ENCODE results near the gene CTPS2. TPM values are rescaled to one million over a fixed set of nuclear protein-coding genes. Genes with fewer than 3 reads are reported as not detected.
A peak's percentile ranks its signal among the peaks of the same experiment; 100 is the strongest.
"Not testable (repeated sequence)": the region's sequence is repeated elsewhere in the genome, so short reads cannot be mapped to it uniquely, and the experiment has no call there.

Gene CTPS2
- total RNA-seq, 1 donor from 2014 or later = 5.7 TPM

- no peak for ATAC-seq
Measured at GRCh38 chrX:16718824-16719333, 6.4 kb upstream of the CTPS2 start.

GRCh38 chrX:16716451-16716850 lies 4.0 kb upstream of the CTPS2 start:
- DNase-seq; intact Hi-C loops (cut with micrococcal nuclease); ATAC-seq: not testable (repeated sequence)

More at GRCh38 chrX:16718824-16719333, 6.4 kb upstream of the CTPS2 start:
- intact Hi-C loops (cut with micrococcal nuclease) = no loop called here
- DNase-seq = no peak

GRCh38 chrX:16715638-16716037 lies 3.2 kb upstream of the CTPS2 start:
- ATAC-seq; DNase-seq; intact Hi-C loops (cut with micrococcal nuclease): not testable (repeated sequence)

GRCh38 chrX:16714504-16714903 lies 2.0 kb upstream of the CTPS2 start:
- no peak for ATAC-seq
- intact Hi-C loops (cut with micrococcal nuclease) = no loop called here

GRCh38 chrX:16711893-16712547 lies 449 bp downstream of the CTPS2 start:
- peak; percentile 42 for DNase-seq
- intact Hi-C loops (cut with micrococcal nuclease) = no loop called here
- ATAC-seq = peak; percentile 82

More at GRCh38 chrX:16714504-16714903, 2.0 kb upstream of the CTPS2 start:
- DNase-seq = no peak

- ATAC-seq (no peak), DNase-seq (no peak)
- intact Hi-C loops (cut with micrococcal nuclease) = no loop called here
Measured at GRCh38 chrX:16711219-16711811, 1.2 kb downstream of the CTPS2 start.

- ATAC-seq = no peak
- intact Hi-C loops (cut with micrococcal nuclease) = no loop called here
Measured at GRCh38 chrX:16708016-16708415, 4.5 kb downstream of the CTPS2 start.

GRCh38 chrX:16705370-16705769 lies 7.1 kb downstream of the CTPS2 start:
- ATAC-seq = no peak
- intact Hi-C loops (cut with micrococcal nuclease) = no loop called here

More at GRCh38 chrX:16708016-16708415, 4.5 kb downstream of the CTPS2 start:
- DNase-seq = no peak

GRCh38 chrX:16702700-16703599 lies 9.5 kb downstream of the CTPS2 start:
- DNase-seq (no peak), ATAC-seq (no peak)
- intact Hi-C loops (cut with micrococcal nuclease) = no loop called here

More at GRCh38 chrX:16705370-16705769, 7.1 kb downstream of the CTPS2 start:
- no peak for DNase-seq

GRCh38 chrX:16700734-16701133 lies 11.7 kb downstream of the CTPS2 start:
- intact Hi-C loops (cut with micrococcal nuclease) = no loop called here
- no peak for ATAC-seq
- DNase-seq = no peak

GRCh38 chrX:16699389-16699788 lies 13.1 kb downstream of the CTPS2 start:
- no peak for ATAC-seq
- intact Hi-C loops (cut with micrococcal nuclease) = no loop called here

GRCh38 chrX:16696956-16697355 lies 15.5 kb downstream of the CTPS2 start:
- intact Hi-C loops (cut with micrococcal nuclease) = no loop called here
- ATAC-seq (no peak), DNase-seq (no peak)

More at GRCh38 chrX:16699389-16699788, 13.1 kb downstream of the CTPS2 start:
- no peak for DNase-seq

- DNase-seq (peak; percentile 64), ATAC-seq (no peak)
- intact Hi-C loops (cut with micrococcal nuclease) = no loop called here
Measured at GRCh38 chrX:16695079-16695676, 17.3 kb downstream of the CTPS2 start.

- DNase-seq = no peak
- ATAC-seq = no peak
- intact Hi-C loops (cut with micrococcal nuclease) = no loop called here
Measured at GRCh38 chrX:16687514-16687913, 25.0 kb downstream of the CTPS2 start.

- intact Hi-C loops (cut with micrococcal nuclease) = no loop called here
- ATAC-seq = no peak
- DNase-seq = no peak
Measured at GRCh38 chrX:16683007-16683664, 29.3 kb downstream of the CTPS2 start.

- peak; percentile 29 for ATAC-seq
- DNase-seq = no peak
- intact Hi-C loops (cut with micrococcal nuclease) = no loop called here
Measured at GRCh38 chrX:16678689-16679088, 33.8 kb downstream of the CTPS2 start.

- no peak for DNase-seq
- intact Hi-C loops (cut with micrococcal nuclease) = no loop called here
- peak; percentile 53 for ATAC-seq
Measured at GRCh38 chrX:16671005-16671404, 41.5 kb downstream of the CTPS2 start.

- intact Hi-C loops (cut with micrococcal nuclease) = no loop called here
- ATAC-seq (no peak), DNase-seq (no peak)
Measured at GRCh38 chrX:16666541-16666940, 45.9 kb downstream of the CTPS2 start.

- ATAC-seq = no peak
- intact Hi-C loops (cut with micrococcal nuclease) = loop anchor here (2.0 kb wide), 1 partner anchor 228 kb away; no protein-coding TSS in a partner anchor
Measured at GRCh38 chrX:16665089-16665488, 47.4 kb downstream of the CTPS2 start.

More at GRCh38 chrX:16665089-16665488, 47.4 kb downstream of the CTPS2 start:
- no peak for DNase-seq
